HG03159 (cell line): ENCODE data around the gene CARD11.

ENCODE experiments used
- ATAC-seq: cut with Tn5 transposase; IDR thresholded peaks from one replicate; pipeline ENCODE4 v1.9.1; 2021; ENCODE audit warnings: mild to moderate bottlenecking, moderate library complexity; ENCODE audit not compliant: unreplicated experiment

CARD11 gene

DNA sequence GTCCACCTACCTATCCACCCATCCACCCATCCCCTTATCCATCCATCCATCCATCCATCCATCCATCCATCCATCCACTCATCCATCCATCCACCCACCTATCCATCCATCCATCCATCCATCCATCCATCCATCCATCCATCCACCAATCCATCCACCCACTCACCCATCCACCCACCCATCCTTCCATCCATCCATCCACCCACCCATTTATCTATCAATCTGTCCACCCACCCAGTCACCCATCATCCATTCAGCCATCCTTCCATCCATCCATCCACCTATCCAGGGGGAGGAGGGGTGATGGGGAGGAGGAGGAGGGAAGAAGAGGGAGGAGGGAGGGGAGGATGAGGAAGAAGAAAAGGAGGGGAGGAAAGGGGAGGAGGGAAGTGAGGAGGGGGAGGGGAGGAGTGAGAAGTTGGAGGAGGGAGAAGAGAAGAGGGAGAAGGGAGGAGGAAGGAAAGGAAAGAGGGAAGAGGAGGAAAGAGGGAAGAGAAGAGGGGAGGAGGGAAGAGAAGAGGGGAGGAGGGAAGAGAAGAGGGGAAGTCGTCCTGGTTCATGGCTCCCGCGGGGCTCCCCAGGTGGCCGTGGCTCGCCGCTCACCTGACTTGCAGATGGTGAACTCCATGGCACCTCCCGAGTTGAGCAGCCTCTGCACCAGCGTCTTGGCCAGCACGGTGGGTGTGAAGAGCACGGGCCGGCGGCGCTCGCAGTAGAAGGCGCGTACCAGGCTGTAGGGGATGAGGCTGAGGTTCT lies 130.8 kb downstream of the CARD11 start:
- ATAC-seq: no peak

DNA sequence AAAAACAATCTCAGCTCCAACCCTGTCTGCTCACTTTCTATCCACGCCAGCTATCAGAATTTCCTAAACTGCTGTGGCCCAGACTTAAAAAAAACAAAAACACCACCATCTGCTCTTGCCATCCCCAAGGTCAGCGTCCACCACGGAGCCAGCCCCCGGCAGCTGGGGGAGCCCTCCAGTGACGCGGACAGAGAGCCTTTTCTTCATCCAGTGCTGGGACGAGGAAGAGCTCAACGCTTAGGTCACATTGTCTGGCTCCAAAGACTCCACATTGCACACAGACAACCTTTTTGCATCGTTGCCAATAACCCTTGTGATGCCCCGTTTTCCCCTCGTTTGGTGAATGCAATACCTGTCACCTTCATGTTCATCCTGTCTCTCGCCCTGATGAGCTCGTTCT lies 132.2 kb downstream of the CARD11 start:
- ATAC-seq: no peak

DNA sequence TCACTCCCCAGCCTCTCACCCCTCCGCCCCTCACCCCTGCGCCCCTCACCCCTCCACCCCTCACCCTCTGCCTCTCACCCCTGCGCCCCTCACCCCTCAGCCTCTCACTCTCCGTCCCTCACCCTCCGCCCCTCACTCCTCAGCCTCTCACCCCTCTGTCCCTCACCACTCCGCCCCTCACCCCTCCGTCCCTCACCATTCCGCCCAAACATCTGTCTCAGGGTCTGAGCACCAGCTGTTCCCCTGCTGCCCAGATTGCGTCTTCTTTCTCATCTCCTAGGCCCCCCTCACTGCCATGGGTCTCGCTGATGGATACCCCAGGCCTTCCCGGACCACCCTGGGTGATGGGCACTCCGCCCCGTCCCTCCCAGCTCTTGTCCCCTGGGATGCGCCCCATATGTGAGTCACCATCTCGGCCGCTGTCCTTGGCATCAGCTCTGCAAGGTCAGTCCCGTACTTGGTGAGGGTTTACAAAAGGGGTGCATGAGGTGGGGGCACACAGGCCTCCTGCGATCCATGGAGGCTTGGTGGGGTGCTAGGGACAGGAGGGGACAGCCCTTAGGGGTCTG lies 134.1 kb downstream of the CARD11 start:
- no peak for ATAC-seq

DNA sequence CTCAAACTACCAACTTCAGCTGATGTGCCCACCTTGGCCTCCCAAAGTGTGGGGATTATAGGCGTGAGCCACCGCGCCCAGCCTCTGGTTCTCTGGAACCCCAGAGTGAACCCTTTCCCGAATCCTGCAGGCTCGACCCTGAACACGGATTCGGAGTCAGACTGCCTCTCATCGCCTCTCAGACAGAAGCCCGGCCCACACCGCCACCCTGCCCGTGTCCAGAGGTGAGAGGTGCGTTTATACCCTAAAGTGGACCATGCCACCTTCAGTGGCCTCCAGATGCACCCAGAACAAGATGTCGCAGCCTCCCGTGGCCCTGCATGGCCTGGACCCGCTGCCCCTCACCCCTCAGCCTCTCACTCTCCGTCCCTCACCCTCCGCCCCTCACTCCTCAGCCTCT lies 134.6 kb downstream of the CARD11 start:
- ATAC-seq: no peak

DNA sequence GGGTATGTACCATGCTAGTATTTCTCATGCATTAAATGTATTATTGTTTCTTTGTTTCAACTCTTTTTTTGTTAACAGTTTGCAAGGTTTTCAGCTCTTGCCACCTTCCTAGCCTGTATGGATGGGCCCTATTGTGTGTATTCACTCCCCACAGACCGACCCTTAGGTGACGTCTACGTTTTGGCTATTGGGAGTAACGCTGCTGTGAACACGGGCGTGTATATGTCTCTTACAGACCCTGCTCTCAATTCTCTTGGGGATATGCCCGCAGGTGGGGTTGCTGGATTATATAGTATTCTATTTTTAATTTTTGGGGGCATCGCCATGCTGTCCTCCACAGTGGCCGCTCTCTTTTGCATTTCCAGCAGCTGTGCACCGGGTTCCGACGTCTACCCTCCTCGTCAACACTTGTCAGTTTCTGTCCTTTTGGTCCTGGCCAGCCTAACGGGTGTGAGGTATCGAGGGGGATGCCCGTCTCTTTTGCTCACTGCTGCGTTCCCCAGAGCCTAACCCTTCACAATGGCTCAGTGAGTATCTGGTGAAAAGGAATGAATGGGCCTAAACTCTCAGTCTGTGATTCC lies 135.5 kb downstream of the CARD11 start:
- no peak for ATAC-seq

DNA sequence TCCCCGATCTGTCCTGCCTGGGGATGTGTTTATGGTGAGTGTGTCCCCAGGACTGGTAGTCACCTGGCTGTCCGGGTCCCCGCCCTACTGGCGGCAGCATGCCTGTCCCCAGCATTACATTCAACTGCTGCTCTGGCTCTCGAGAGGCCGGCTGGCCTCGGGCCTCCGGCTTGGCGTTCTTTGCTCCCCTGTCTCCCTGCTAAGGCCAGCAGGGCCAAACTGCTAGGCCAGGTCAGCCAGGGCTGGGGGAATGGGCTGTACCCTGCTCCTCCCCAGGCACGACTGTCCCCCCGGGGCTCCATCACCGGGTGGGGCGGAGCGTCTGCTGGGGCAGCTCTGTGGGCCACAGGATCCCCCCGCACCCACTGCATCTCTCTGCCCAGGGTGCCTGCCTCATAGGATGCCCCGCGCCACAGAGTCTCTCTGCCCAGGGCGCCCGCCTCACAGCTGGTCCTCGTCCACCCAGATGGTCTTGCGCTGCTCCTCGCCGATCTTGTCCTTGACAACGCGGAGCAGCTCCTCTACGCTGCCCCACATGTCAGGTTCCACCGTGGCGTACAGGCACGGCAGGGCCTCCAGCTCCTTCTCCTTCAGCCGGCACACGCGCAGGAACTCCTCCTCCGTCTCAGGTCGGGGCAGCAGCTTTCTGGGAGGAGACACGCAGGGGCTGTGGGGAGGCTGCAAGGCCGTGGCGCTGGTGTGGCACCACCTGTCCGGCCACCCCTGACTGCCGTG lies 137.3 kb downstream of the CARD11 start:
- ATAC-seq: no peak

DNA sequence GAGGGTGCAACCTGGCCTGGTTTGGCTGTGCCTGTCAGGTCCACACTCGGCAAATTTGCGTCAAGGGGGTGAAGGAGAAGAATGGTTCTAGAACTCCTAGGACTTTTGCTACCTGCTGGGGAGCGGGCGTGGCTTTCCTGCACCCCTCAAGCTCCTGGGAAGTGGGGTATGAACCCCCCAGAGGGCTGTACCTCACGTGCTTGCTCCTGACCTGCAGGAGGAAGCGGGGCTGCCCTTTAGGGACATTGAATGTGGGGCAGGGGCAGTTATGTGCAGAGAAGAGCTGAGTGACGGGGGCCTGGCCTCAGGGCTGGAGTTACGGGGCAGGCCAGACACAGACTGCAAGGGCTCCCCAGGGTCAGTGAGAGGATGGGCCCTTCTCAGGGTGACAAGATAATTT lies 138.2 kb downstream of the CARD11 start:
- ATAC-seq: no peak

DNA sequence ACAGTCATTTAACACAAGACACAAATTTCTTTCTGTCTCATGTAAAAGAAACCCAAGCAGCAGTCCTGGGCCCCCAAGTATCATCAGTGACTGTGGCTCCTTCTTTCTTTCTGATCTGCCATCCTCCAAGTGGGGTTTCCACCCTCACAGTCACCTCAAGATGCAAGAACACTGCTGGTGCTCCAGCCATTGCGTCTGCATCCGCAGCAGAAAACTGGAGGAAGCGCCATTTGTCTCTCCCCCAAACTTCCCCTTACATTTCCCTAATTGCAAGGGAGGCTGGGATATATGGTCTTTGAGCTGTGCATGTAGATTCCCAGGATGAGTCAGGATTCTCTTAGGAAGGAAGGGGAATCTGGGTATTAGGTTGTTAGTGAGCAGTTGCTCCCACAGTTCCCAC lies 138.6 kb downstream of the CARD11 start:
- ATAC-seq: no peak

DNA sequence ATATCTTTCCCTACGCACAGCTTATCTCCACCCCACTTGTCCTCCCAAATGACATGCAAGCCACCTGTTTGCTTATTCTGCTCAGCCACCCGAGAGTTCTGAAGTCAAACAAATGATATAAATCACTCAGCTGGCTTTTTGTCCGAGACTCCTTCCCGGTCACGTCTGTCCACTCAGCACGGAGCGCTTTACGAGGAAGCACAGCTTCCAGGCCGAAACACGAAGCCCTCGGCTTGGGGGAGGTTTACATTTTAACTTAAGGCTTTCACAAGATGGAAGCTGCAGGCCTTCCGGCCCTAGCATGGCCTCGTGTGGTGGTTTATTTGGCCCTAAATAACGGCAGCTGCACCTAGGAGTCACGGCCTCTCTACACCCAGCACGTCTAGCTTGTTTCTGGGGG lies 139.5 kb downstream of the CARD11 start:
- ATAC-seq: no peak

DNA sequence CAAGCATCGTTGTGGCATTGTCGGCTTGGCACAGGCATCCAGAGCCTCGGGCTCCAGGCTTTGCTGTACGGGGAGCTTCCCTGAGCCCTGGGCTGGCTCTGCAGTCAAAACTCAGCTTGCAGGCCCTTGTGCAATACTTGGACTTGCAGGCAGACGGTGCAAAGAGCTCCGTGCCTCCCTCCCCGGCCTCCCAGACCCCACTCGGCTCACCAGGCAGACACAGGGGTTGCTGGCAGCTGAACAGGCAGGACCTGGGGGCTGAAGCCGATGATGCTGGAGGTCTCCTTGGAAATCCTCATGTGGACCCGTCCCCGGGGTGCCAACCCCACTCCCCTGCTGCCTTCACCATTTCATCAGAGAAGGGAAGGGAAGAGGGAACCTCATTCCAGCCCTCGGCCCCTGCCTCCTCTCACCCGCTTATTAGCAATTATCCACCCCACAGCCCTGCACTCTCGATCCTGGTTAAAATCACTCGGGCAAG lies 139.9 kb downstream of the CARD11 start:
- no peak for ATAC-seq

DNA sequence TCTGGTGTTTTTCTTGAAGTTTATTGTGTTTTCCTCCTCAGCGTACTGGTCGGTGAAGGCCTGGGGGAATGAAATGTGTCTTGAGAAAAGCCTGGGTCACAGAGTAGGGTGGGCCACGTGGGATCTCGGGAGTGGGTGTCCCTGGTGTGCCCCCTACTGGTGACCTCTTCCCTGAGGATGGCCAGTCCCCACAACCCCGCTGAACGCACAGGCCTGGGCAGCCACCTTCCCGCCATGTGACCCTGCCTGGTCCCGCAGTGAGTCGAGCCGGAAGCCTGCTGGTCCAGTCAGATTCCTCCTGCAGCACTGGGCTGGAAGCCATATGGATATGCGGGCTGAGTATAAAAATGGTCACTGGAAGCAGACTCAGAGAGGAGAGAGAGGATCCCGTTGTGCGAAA lies 146.6 kb downstream of the CARD11 start:
- no peak for ATAC-seq

DNA sequence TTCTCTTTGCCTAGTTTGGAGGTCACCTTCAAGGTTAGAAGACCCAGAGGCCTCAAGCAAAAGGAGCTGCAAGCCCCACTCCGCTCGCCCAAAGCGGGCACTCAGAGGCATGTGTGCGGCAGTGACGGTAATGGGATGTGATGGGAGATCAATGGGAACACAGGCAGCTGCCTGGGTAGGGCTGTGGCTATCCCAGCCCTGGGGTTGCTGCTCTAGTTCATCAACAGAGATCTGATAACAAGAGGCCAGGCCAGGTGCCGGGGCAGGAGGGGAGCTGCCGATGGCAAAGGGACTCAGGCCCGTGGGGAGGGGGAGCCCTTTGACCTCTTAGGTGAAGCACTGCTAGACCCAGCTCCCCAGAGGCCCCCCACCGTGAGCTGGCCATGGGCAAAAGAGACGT lies 147.5 kb downstream of the CARD11 start:
- no peak for ATAC-seq

DNA sequence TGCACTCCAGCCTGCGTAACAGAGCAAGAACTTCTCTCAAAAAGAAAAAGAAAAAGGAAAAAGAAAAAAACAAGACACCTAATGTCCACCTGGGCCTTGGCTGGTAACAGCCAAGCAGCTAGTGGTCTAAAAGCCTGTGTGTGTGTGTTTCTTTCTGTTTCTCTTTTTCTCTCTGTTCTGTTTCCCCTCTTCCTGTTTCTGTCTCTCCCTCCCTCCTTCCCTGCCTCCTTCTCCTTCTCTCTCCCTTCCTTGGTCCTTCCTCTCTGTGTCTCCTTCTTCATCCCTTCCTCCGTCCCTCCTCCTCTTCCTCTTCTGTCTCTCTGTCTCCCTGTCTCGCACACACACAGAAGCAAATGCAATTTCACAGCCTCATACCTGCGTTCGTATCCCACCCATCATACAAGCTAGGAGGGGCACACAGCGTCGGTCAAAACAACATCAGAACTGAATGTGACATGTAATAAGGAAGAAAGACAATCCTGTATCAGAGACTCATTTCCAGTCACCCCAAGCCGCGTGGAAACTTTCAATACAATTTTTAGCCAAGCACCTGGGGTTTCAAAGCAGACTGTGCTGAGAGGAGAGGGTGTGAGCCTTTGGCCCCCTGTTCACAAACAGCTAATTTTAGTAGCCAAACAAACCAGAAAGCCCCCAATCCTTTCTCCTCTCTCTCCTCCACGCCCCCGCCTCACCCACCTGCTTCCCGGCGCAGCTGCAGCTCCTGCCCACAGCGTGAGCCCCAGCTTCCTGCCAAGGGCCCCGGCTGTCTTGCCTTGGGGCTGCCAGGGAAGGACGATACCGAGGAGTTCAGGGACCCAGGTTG lies 149.3 kb downstream of the CARD11 start:
- peak; percentile 51 for ATAC-seq

DNA sequence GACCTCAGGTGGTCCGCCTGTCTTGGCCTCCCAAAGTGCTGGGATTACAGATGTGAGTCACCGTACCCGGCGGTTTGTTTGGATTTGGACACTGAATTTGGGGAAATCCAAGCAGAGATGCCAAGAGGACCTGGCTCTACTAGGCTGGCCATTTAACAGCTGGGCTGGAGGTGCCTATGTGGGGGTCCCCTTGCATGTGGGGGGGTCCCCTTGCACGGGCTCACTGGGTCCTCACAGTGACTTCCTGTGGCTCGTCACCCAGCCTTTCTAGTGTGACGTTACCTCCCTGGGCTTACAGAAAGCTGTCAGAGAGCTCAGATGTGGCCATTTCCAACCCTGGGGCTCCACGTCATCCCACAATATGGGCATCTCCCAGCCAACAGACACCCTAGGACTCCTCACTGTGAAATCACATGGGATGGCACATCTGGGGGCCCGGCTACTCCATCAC lies 150.2 kb downstream of the CARD11 start:
- ATAC-seq: no peak

DNA sequence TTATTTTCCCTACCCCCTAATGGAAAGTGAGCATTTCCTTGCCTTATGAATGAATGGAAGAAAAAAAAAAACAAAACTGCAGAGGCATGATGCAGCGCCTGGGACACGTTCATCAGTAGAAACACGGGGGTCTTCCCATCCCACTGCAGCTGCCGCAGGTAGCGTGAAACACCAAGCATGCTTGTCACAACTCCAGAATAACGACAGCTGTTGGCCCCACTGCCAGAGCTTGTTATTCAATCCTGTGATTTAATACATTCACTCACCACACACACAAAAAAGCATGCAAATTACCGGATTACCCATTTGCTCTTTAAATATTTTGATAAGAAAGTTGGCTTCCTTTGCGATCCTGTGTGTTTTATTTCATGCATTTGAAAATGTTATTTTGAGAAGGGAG lies 151.1 kb downstream of the CARD11 start:
- no peak for ATAC-seq

DNA sequence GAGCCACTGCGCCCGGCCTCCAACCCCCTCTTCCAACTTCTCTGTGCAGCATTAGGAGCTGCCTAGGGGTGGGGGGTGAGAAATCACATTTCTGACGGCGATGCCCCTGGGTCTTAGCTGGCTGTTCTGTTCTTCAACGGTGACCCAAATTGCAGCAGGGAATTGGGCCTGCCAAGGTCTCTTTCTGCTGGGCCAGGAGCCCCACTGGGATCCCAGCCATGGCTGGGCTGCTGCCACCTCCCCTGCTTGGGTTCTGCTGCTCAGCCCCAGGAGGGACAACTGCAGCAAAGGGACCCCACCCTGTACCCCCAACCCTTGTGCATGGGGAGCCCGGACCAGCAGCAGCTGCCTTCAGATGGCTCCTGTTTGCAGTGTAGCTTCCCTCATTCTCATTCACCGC lies 155.9 kb downstream of the CARD11 start:
- no peak for ATAC-seq

DNA sequence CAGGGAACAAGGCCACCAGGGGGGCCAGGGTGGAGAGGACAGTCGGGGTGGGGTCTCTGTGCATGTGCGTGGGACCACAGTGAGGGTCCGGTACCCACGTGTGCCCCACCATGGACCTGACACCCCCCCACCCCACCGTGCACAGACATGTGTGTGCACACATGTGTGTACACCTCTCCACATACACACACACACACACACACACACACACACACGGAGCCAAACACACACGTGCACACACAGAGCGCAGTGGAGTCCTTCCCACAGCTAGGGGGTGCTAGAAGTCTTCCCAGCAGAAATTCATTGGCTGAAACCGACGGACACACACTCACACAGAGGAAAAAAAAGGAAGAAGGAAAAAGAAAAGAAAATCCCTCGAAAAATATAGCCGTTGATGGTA lies 156.8 kb downstream of the CARD11 start:
- ATAC-seq: no peak

DNA sequence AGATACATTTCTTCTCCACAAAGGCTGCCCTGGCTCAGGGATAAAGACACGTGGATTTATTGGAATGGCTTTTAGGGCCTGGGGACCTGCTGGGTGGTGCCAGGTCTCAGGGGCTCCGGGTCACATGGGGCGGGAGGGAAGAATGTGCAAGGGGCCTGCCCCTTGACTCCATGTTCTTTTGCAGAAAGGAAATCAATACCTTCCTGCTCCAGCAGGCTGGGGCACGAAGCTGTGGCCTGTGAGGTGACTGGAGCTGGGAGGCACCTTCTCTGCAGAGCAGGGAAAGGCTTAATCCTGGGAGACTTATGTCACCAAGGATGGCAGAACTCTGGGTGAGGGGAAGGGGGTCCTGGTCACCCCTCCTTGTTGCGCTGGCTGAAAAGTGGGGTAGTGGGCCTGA lies 157.3 kb downstream of the CARD11 start:
- no peak for ATAC-seq

DNA sequence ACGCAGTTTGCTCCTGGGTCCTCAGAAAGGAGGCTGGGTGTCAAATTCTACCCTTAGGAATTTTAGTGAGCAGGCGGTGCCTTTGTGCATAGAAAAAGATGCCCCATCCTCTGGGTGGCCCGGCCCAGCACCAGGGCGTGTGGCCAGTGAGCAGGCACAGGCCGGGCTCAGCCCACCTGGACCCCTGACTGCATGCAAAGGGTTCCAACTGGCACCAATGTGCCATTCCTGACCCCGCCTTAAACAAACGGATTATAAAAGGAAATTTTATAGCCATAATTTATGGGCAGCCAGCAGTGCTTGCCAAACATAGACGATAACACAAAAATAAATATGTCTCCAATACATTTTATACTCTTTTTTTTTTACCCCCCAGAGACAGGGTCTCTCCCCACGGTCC lies 159.5 kb downstream of the CARD11 start:
- no peak for ATAC-seq

DNA sequence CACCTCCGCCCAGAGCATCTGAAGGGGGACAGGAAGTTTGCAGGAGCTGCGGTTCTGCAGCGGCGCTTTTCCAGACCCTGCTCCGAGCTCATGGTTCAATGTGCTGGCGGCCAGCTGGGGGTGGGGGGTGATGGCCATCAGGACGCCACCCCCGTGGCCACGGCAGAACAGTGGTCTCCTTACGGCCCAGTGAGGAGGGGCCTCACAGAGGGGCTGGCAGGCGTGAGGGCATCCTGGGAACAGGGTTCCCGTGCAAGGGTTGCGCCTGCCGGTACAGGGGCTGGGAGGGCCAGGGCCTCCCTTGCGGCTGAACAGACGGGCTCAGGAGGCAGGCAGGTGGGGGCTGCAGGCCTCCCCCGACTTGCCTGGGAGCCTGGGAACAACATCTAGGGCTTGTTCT lies 160.6 kb downstream of the CARD11 start:
- ATAC-seq: no peak

DNA sequence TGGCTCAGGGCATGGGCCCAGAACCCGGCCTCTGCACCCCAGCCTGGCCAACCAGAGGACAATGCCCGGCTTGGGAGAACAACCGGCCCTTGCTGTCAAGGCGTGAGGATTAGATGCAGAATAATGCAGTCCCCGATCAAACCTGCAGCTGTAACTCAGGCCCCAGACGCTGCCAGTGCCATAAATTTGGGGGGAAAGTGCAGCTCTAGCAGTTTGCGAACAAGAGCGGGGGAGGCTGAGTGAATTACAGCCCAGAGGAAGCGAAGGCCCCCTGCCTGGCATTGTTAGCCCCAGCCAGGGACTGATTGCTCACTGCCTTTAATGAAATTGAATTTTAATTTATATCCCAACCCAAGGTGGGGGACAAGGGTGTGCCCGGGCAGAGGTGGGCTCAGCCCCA lies 161.6 kb downstream of the CARD11 start:
- ATAC-seq: no peak
